ENCODE data around the gene MBP. TPM values are rescaled to one million over a fixed set of nuclear protein-coding genes. Genes with fewer than 3 reads are reported as not detected.

MBP gene
- total and polyA plus RNA-seq, 2 of the 13 experiments (the other 11 are each of a cell fraction or from before 2014, with no cell fraction given): 5.0 to 8.5 TPM

DNA sequence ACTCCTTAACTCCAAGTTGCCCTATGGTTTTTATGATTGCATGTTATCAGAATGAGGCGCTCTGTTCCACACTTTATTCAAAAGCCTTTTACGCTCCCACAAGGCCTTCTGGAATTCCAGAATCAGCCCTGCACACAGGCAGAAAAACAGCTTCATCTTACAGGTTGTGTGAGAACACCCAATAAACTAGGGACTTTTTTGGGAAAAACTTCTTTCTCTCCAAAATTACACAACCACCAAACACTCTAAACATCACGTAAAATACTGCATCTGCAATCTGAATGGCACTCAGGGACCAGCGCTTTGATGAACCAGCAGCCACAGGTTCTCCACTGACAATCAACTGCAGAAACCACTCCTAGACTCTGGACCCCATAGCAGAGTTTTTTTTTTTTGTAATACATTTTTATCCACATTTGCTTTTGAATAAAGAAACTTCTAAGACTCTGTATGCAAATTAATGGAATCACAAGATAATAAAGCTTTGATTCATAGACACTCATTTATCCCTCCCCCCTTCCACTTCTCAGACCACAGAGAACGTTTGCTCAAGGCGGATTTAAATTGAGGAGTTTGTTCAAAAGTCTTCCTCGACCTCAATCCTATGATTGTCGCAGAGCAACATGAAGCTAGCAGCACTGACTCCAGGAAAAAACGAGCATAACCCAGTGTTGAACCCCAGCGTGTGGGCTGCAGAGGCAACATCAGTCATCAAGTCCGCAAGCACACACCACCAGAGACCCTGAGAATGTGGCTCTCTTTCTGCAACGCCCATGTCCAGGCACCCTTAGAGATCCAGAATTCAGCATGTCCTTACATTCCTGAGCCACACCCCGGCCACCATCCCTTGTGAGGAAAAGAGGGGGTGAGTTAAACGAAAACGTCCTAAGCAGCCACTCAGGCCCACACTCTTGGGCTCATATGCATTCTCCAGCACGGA is 116.5 kb downstream of the MBP start:
- DNase-seq (ENCODE audit: low spot score): no peak
- Histone ChIP-seq H3K36me3 (replicated peaks in 1 of 2; ENCODE audit: control insufficient read depth in 1 of 2, insufficient read depth in 2 of 2, low read length in 2 of 2) (no peaks in the 10 kb centered on the region; a peak in 2 of 5 replicates), H3K27ac (ENCODE audit: extremely low read length, insufficient read depth, low read length) (no peak overlapping the region), H3K9me3 (ENCODE audit: low read length) (no peaks in the 10 kb centered on the region), H3K4me3 (replicated peaks in 1 of 3; ENCODE audit: insufficient read depth in 1 of 3, low read depth in 2 of 3, low read length in 3 of 3) (no peak overlapping the region), H3K27me3 (ENCODE audit: control insufficient read depth in 1 of 2, insufficient read depth in 2 of 2, low read length in 2 of 2) (no peaks in the 10 kb centered on the region), H3K4me1 (ENCODE audit: insufficient read depth, low read length) (no peaks in the 10 kb centered on the region), H4K20me1 (ENCODE audit: insufficient read depth, low read length) (no peaks in the 10 kb centered on the region), H2AFZ (ENCODE audit: low read length) (no peak overlapping the region), H3K79me2 (ENCODE audit: insufficient read depth, low read length) (no peaks in the 10 kb centered on the region), H3K9ac (ENCODE audit: insufficient read depth, low read depth, low read length) (no peak overlapping the region), H3K4me2 (ENCODE audit: low read depth, low read length) (no peak overlapping the region)
- ChIA-PET POLR2A (no interaction called here), CTCF (ENCODE audit: low intra/inter-chr PET ratio, low total read pairs) (no interaction called here)
- intact Hi-C loops (cut with micrococcal nuclease; ENCODE audit: unreplicated experiment) (no loop called here), in situ Hi-C loops (cut with HindIII; ENCODE audit: extremely low pct_ligation_motif_present, low pct_unique_long_range_greater_than_20kb) (no loop called here)
- WGBS (ENCODE audit: low lambda C conversion rate): 91% methylated on average over 15 of the region's 16 CpGs
- FAIRE-seq: no peak
- ATAC-seq: no peak
- TF ChIP-seq CCAR2 (optimal IDR thresholded peaks at IDR 0.05; ENCODE audit: low read depth, low read length): no peak
- TF ChIP-seq ZBTB37 (CRISPR knock-in tag; IDR thresholded peaks at IDR 0.05): no peak
- TF ChIP-seq ZNF761 (CRISPR knock-in tag; conservative IDR thresholded peaks at IDR 0.05): no peak
- TF ChIP-seq ZBTB7B (CRISPR knock-in tag; IDR thresholded peaks at IDR 0.05): no peak
- TF ChIP-seq, protein P1, sequence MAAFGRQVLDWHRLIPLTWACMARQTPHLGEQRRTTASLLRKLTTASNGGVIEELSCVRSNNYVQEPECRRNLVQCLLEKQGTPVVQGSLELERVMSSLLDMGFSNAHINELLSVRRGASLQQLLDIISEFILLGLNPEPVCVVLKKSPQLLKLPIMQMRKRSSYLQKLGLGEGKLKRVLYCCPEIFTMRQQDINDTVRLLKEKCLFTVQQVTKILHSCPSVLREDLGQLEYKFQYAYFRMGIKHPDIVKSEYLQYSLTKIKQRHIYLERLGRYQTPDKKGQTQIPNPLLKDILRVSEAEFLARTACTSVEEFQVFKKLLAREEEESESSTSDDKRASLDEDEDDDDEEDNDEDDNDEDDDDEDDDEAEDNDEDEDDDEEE (CRISPR knock-in tag; IDR thresholded peaks at IDR 0.05): no peak
- TF ChIP-seq AHR (CRISPR knock-in tag; IDR thresholded peaks at IDR 0.05): no peak
- TF ChIP-seq SOX5 (CRISPR knock-in tag; IDR thresholded peaks at IDR 0.05; ENCODE audit: borderline replicate concordance): no peak
- TF ChIP-seq HNF1B (CRISPR knock-in tag; IDR thresholded peaks at IDR 0.05): no peak
- no peak for TF ChIP-seq FOXK1 (CRISPR knock-in tag; IDR thresholded peaks at IDR 0.05; ENCODE audit: borderline replicate concordance, low read depth)
- no peak for TF ChIP-seq ZNF644 (CRISPR knock-in tag; IDR thresholded peaks at IDR 0.05; ENCODE audit: low read depth)
- TF ChIP-seq, protein P2, sequence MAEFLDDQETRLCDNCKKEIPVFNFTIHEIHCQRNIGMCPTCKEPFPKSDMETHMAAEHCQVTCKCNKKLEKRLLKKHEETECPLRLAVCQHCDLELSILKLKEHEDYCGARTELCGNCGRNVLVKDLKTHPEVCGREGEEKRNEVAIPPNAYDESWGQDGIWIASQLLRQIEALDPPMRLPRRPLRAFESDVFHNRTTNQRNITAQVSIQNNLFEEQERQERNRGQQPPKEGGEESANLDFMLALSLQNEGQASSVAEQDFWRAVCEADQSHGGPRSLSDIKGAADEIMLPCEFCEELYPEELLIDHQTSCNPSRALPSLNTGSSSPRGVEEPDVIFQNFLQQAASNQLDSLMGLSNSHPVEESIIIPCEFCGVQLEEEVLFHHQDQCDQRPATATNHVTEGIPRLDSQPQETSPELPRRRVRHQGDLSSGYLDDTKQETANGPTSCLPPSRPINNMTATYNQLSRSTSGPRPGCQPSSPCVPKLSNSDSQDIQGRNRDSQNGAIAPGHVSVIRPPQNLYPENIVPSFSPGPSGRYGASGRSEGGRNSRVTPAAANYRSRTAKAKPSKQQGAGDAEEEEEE (CRISPR knock-in tag; IDR thresholded peaks at IDR 0.05; ENCODE audit: borderline replicate concordance): no peak
- TF ChIP-seq RORA (CRISPR knock-in tag; IDR thresholded peaks at IDR 0.05): no peak
- no peak for TF ChIP-seq ZNF232 (CRISPR knock-in tag; IDR thresholded peaks at IDR 0.05; ENCODE audit: borderline replicate concordance)
- no peak for TF ChIP-seq ONECUT2 (CRISPR knock-in tag; IDR thresholded peaks at IDR 0.05)
- TF ChIP-seq ESRRA (CRISPR knock-in tag; IDR thresholded peaks at IDR 0.05; ENCODE audit: low read depth): no peak
- TF ChIP-seq SOX6 (IDR thresholded peaks at IDR 0.05): no peak
- TF ChIP-seq SOX6 (CRISPR knock-in tag; IDR thresholded peaks at IDR 0.05): no peak
- BruUV-seq (replicated peaks): no TSS peak

All from HepG2 (cell line).